ENCODE measurements around the gene ZDHHC17. TPM values are rescaled to one million over a fixed set of nuclear protein-coding genes. Genes with fewer than 3 reads are reported as not detected.

The ZDHHC17 gene
- total and polyA plus RNA-seq, 4 donors: 3.4 to 91.2 (median 15.2) TPM

GRCh38 chr12:76888775-76889174 lies 124.9 kb downstream of the ZDHHC17 start:
- TF ChIP-seq YY1 (IDR thresholded peaks at IDR 0.05): no peak
- no peak for TF ChIP-seq CTCF (IDR thresholded peaks at IDR 0.05; ENCODE audit: low read depth, low read length, missing input control)
- TF ChIP-seq, protein P1, sequence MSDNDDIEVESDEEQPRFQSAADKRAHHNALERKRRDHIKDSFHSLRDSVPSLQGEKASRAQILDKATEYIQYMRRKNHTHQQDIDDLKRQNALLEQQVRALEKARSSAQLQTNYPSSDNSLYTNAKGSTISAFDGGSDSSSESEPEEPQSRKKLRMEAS (IDR thresholded peaks at IDR 0.05): no peak
- TF ChIP-seq, protein P2, sequence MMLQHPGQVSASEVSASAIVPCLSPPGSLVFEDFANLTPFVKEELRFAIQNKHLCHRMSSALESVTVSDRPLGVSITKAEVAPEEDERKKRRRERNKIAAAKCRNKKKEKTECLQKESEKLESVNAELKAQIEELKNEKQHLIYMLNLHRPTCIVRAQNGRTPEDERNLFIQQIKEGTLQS (IDR thresholded peaks at IDR 0.05): no peak
- TF ChIP-seq GABPA (IDR thresholded peaks at IDR 0.05 in 1 of 2, conservative IDR thresholded peaks at IDR 0.05 in 1 of 2): no peak
- TF ChIP-seq TAF1 (conservative IDR thresholded peaks at IDR 0.05): no peak
- TF ChIP-seq, protein P3, sequence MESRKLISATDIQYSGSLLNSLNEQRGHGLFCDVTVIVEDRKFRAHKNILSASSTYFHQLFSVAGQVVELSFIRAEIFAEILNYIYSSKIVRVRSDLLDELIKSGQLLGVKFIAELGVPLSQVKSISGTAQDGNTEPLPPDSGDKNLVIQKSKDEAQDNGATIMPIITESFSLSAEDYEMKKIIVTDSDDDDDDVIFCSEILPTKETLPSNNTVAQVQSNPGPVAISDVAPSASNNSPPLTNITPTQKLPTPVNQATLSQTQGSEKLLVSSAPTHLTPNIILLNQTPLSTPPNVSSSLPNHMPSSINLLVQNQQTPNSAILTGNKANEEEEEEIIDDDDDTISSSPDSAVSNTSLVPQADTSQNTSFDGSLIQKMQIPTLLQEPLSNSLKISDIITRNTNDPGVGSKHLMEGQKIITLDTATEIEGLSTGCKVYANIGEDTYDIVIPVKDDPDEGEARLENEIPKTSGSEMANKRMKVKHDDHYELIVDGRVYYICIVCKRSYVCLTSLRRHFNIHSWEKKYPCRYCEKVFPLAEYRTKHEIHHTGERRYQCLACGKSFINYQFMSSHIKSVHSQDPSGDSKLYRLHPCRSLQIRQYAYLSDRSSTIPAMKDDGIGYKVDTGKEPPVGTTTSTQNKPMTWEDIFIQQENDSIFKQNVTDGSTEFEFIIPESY (IDR thresholded peaks at IDR 0.05): no peak
- TF ChIP-seq SP1 (IDR thresholded peaks at IDR 0.05): no peak
- no peak for DNase-seq (ENCODE audit: low spot score)
- Histone ChIP-seq H3K4me3 (ENCODE audit: low read depth in 1 of 3, low read length in 3 of 3) (no peak overlapping the region), H3K27ac (ENCODE audit: low read depth in 1 of 2, low read length in 2 of 2) (no peak overlapping the region), H3K4me1 (ENCODE audit: control insufficient read depth in 4 of 4, insufficient read depth in 4 of 4, low read length in 3 of 4) (peaks cover 0 to 4% (median 2%) of the 10 kb centered on the region in 4 donors), H3K36me3 (ENCODE audit: control insufficient read depth in 4 of 4, insufficient read depth in 3 of 4, low read depth in 1 of 4, low read length in 3 of 4) (no peaks in the 10 kb centered on the region), H3K9ac (ENCODE audit: low read depth in 1 of 2, low read length in 2 of 2) (no peak overlapping the region), H3K27me3 (ENCODE audit: control insufficient read depth in 4 of 4, insufficient read depth in 4 of 4, low read length in 3 of 4) (no peaks in the 10 kb centered on the region), H3K9me3 (ENCODE audit: control insufficient read depth in 4 of 4, low read length in 3 of 4) (no peaks in the 10 kb centered on the region)
- WGBS: 96% methylated on average over 1 of the region's 1 CpG

DNA sequence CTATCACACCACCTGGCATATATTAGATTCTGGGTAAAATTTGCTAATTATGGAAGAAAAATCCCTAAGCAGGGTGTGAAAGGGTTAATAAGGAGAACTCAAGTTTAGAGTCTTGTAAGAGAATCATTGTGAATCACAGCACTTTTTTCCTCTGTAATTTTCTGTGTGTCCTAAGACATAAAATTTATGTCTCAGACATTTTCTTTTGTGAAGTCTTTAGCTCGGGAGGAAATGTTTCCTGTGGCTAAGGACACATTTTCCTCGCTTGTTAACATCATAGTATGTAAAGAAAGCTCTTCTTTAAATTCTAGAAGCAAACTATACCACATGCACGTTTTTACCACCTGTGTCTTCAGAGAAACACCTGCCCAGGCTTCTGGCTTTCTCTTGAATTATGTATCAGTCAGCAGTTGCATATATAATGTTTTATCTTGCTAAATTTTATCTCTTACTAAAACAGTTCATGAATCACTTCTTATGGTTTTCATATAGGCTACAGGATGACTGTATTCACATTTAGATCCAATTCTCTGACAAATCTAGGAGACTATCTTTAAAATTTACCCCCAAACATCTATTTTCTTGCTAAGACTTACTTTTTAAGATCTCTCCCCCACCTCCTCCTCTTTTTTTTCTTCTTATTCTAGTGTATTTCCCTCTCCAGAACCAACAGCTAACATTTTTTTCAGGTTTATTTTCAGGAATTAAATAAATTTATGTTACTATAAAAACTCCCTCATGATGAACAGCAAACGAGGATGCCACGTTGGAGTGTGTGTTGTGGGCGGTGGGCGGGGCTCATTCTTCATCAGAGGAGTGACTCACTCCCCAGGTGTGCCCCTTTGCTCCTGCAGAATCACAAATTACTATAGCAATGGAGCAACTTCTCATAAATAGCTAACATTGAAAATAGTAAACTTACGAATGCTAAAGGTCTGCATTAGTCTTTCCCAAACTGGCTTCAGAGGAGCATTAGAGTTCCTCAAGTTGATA lies 126.5 kb downstream of the ZDHHC17 start:
- DNase-seq (ENCODE audit: low spot score): no peak
- H3K36me3 ChIP-seq (ENCODE audit: control insufficient read depth in 4 of 4, insufficient read depth in 3 of 4, low read depth in 1 of 4, low read length in 3 of 4): no peaks in the 10 kb centered on the region
- H3K9ac ChIP-seq (ENCODE audit: low read depth in 1 of 2, low read length in 2 of 2): no peak overlapping the region
- H3K4me1 ChIP-seq (ENCODE audit: control insufficient read depth in 4 of 4, insufficient read depth in 4 of 4, low read length in 3 of 4): peaks cover 0 to 4% (median 1%) of the 10 kb centered on the region in 4 donors
- H3K27me3 ChIP-seq (ENCODE audit: control insufficient read depth in 4 of 4, insufficient read depth in 4 of 4, low read length in 3 of 4): no peaks in the 10 kb centered on the region
- no peak for TF ChIP-seq YY1 (IDR thresholded peaks at IDR 0.05)
- no peak for TF ChIP-seq RXRA (IDR thresholded peaks at IDR 0.05)
- TF ChIP-seq RAD21 (IDR thresholded peaks at IDR 0.05): no peak
- no peak for TF ChIP-seq NR2F2 (IDR thresholded peaks at IDR 0.05)
- no peak for TF ChIP-seq GABPA (IDR thresholded peaks at IDR 0.05 in 1 of 2, conservative IDR thresholded peaks at IDR 0.05 in 1 of 2)
- no peak for TF ChIP-seq HNF4A (conservative IDR thresholded peaks at IDR 0.05)
- TF ChIP-seq, protein P2 (IDR thresholded peaks at IDR 0.05): no peak
- TF ChIP-seq HNF4G (IDR thresholded peaks at IDR 0.05): no peak
- no peak for TF ChIP-seq SP1 (IDR thresholded peaks at IDR 0.05)
- TF ChIP-seq FOXA2 (IDR thresholded peaks at IDR 0.05): no peak
- H3K4me3 ChIP-seq (ENCODE audit: low read depth in 1 of 3, low read length in 3 of 3): no peak overlapping the region
- WGBS: 62% methylated on average over 8 of the region's 8 CpGs
- H3K27ac ChIP-seq (ENCODE audit: low read depth in 1 of 2, low read length in 2 of 2): no peak overlapping the region
- H3K9me3 ChIP-seq (ENCODE audit: control insufficient read depth in 4 of 4, low read length in 3 of 4): peaks cover 0 to 2% (median 0%) of the 10 kb centered on the region in 4 donors

Measured in liver (tissue), 9 donors.